BE2C (cell line): ENCODE results near the gene BEND2.

Experiments used
- DNase-seq: peaks from one replicate; pipeline ENCODE4 v3.0.0-alpha.2; 2020
- H3K27me3 ChIP-seq: fragments of 250-450 bp; sonication (Bioruptor Pico); 2 replicates; pipeline ENCODE4 v1.5.1; 2020; ENCODE audit warnings: mild to moderate bottlenecking
- H3K36me3 ChIP-seq: fragments of 250-450 bp; sonication (Bioruptor Pico); 2 replicates; pipeline ENCODE4 v1.5.1; 2020; ENCODE audit warnings: mild to moderate bottlenecking
- H3K4me1 ChIP-seq: fragments of 250-450 bp; sonication (Bioruptor Pico); 2 replicates; pipeline ENCODE4 v1.5.1; 2020
- H3K4me3 ChIP-seq: 2 replicates; pipeline ENCODE4 v1.5.1; 2011; ENCODE audit warnings: low read depth, low read length
- H3K9me3 ChIP-seq: fragments of 250-450 bp; sonication (Bioruptor Pico); 2 replicates; pipeline ENCODE4 v1.5.1; 2020
- CTCF ChIP-seq: IDR thresholded peaks from 2 replicates; pipeline ENCODE4 v1.5.1; 2012; ENCODE audit warnings: mild to moderate bottlenecking, low read depth, low read length

Gene BEND2

GRCh38 chrX:18136816-18137215, 83.9 kb downstream of the BEND2 start:
- no peaks in the 10 kb centered on the region for H3K9me3 ChIP-seq
- H3K36me3 ChIP-seq = no peaks in the 10 kb centered on the region
- no peaks in the 10 kb centered on the region for H3K4me1 ChIP-seq
- no peaks in the 10 kb centered on the region for H3K27me3 ChIP-seq
- H3K4me3 ChIP-seq = no peak overlapping the region
- no peak for DNase-seq
- TF ChIP-seq CTCF = no peak

DNA sequence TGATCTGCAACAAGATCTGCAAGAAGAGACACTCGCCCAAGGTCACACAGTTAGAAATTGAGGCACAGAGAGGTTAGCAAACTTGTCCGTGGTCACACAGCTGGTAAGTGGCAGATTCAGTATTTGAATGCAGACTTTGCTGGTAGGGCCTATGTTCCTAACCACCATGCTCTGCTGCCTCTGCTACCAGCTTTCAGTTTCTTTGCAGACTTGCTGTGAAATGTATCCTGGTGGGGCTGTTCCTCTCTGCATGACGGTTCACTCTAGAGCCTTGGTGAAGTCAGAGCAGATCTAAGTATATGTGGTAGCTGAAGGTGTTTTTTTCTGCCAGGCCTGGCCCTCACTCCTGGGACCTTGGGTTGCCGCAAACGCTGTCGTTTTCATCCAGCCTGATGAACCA, 87.1 kb downstream of the BEND2 start:
- no peak overlapping the region for H3K4me3 ChIP-seq
- H3K9me3 ChIP-seq = no peaks in the 10 kb centered on the region
- H3K4me1 ChIP-seq = no peaks in the 10 kb centered on the region
- no peaks in the 10 kb centered on the region for H3K27me3 ChIP-seq
- DNase-seq = no peak
- no peak for TF ChIP-seq CTCF
- H3K36me3 ChIP-seq = no peaks in the 10 kb centered on the region

DNA sequence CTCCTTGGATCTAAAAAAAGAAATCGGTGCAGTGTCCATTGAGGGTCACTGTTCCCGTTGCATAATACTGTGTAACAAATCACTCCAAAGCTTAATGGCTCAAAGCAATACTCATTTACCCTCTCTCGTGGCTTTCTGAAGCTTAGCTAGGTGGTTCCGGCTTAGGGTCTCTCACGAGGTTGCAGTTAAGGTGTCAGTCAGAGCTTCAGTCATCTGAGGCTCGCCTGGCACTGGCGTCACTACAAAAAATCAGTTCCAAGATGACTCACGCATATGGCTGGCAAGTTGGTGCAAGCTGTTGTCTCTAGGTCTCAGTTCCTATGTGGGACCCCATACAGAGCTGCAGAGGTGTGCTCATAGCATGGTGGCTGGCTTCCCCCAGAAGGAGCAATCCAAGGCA, 91.0 kb downstream of the BEND2 start:
- Histone ChIP-seq H3K36me3 (no peaks in the 10 kb centered on the region), H3K4me1 (no peaks in the 10 kb centered on the region), H3K9me3 (no peaks in the 10 kb centered on the region), H3K27me3 (no peaks in the 10 kb centered on the region), H3K4me3 (no peak overlapping the region)
- no peak for TF ChIP-seq CTCF
- DNase-seq = no peak

GRCh38 chrX:18126971-18127370, 93.7 kb downstream of the BEND2 start:
- no peak for DNase-seq
- Histone ChIP-seq H3K27me3 (no peaks in the 10 kb centered on the region), H3K4me3 (no peak overlapping the region), H3K9me3 (no peaks in the 10 kb centered on the region), H3K36me3 (no peaks in the 10 kb centered on the region), H3K4me1 (no peaks in the 10 kb centered on the region)
- TF ChIP-seq CTCF = no peak

GRCh38 chrX:18119856-18120255, 100.8 kb downstream of the BEND2 start:
- Histone ChIP-seq H3K9me3 (no peaks in the 10 kb centered on the region), H3K36me3 (no peaks in the 10 kb centered on the region), H3K4me3 (no peak overlapping the region), H3K27me3 (no peaks in the 10 kb centered on the region), H3K4me1 (no peaks in the 10 kb centered on the region)
- no peak for TF ChIP-seq CTCF
- DNase-seq = no peak
